HCEC 1CT (cell line): ENCODE measurements around the gene CSTB.
A peak's percentile ranks its signal among the peaks of the same experiment; 100 is the strongest.
"Not testable (repeated sequence)": the region's sequence is repeated elsewhere in the genome, so short reads cannot be mapped to it uniquely, and the experiment has no call there.

Experiments used
- DNase-seq: peaks from one replicate; pipeline ENCODE4 v3.0.0-alpha.2; 2017

Gene CSTB

GRCh38 chr21:43775795-43776430 is at the start of gene CSTB:
Gene CSTB, minus strand, starts transcription at chr21:43776308. Its CDS starts 39 bp downstream, at chr21:43776269.
- DNase-seq = peak; percentile 42

- DNase-seq = no peak
Observed at GRCh38 chr21:43825242-43825935, 49.3 kb upstream of the CSTB start.

- DNase-seq = peak; percentile 32
Observed at GRCh38 chr21:43824333-43825241, 48.5 kb upstream of the CSTB start.

GRCh38 chr21:43822741-43823140 is 46.6 kb upstream of the CSTB start:
- DNase-seq = not testable (repeated sequence)

GRCh38 chr21:43822166-43822565 is 46.1 kb upstream of the CSTB start:
- not testable (repeated sequence) for DNase-seq

- DNase-seq = no peak
Observed at GRCh38 chr21:43820466-43820865, 44.4 kb upstream of the CSTB start.

GRCh38 chr21:43819511-43820405 is 43.6 kb upstream of the CSTB start:
- DNase-seq = no peak

GRCh38 chr21:43818685-43819084 is 42.6 kb upstream of the CSTB start:
- DNase-seq = no peak

- DNase-seq = no peak
Observed at GRCh38 chr21:43817157-43818086, 41.3 kb upstream of the CSTB start.

- no peak for DNase-seq
Observed at GRCh38 chr21:43816611-43817071, 40.5 kb upstream of the CSTB start.

- no peak for DNase-seq
Observed at GRCh38 chr21:43815991-43816390, 39.9 kb upstream of the CSTB start.

- DNase-seq = no peak
Observed at GRCh38 chr21:43815107-43815613, 39.1 kb upstream of the CSTB start.

GRCh38 chr21:43814215-43815106 is 38.4 kb upstream of the CSTB start:
- DNase-seq = no peak

- no peak for DNase-seq
Observed at GRCh38 chr21:43813656-43813980, 37.5 kb upstream of the CSTB start.

GRCh38 chr21:43812957-43813655 is 37.0 kb upstream of the CSTB start:
- DNase-seq = no peak

GRCh38 chr21:43812139-43812821 is 36.2 kb upstream of the CSTB start:
- no peak for DNase-seq

GRCh38 chr21:43811262-43812105 is 35.4 kb upstream of the CSTB start:
- DNase-seq = no peak
